Heart left ventricle (tissue), 16 donors: ENCODE measurements around the gene DLGAP1. TPM values are rescaled to one million over a fixed set of nuclear protein-coding genes. Genes with fewer than 3 reads are reported as not detected.

Source experiments
- ATAC-seq, 4 donors: fragments of 200-7000 bp; cut with Tn5 transposase; one replicate each; pipeline ENCODE4 v1.9.1; 2020 to 2022; ENCODE audit warnings: moderate library complexity in 4 of 4, mild to moderate bottlenecking in 3 of 4, moderate number of reproducible peaks in 1 of 4
- DNase-seq, 5 donors: peaks; one replicate each; pipeline ENCODE4 v3.0.0-alpha.2; 2020
- H3K27ac ChIP-seq, 12 donors: fragments of 200-600 bp; sonication (generic) in 4 of 12; one replicate each; pipeline versions ENCODE4 v1.5.0 to v1.8.0; 2016 to 2022; ENCODE audit warnings: mild to moderate bottlenecking in 2 of 12
- H3K27me3 ChIP-seq, 9 donors: fragments of 200-600 bp; sonication (generic) in 2 of 9; one replicate each; pipeline versions ENCODE4 v1.5.1 to v1.8.0; 2016 to 2022; ENCODE audit warnings: mild to moderate bottlenecking in 3 of 9
- H3K36me3 ChIP-seq, 9 donors: fragments of 200-600 bp; sonication (generic) in 2 of 9; one replicate each; pipeline versions ENCODE4 v1.5.0 to v1.8.0; 2018 to 2022; ENCODE audit warnings: mild to moderate bottlenecking in 2 of 9
- H3K4me1 ChIP-seq, 12 donors: fragments of 200-600 bp; sonication (generic) in 4 of 12; one replicate each; pipeline versions ENCODE4 v1.5.0 to v1.8.0; 2016 to 2022; ENCODE audit warnings: mild to moderate bottlenecking in 3 of 12
- H3K4me3 ChIP-seq, 12 donors: fragments of 200-600 bp; sonication (generic) in 4 of 12; one replicate each; pipeline versions ENCODE4 v1.5.0 to v1.8.0; 2017 to 2022; ENCODE audit warnings: mild to moderate bottlenecking in 9 of 12, moderate library complexity in 4 of 12
- H3K9me3 ChIP-seq, 12 donors: fragments of 200-600 bp; sonication (generic) in 4 of 12; one replicate each; pipeline versions ENCODE4 v1.5.0 to v1.8.0; 2016 to 2022; ENCODE audit warnings: mild to moderate bottlenecking in 1 of 12
- POLR2A ChIP-seq, 2 donors: fragments of 450-650 bp; IDR thresholded peaks; one replicate each; pipeline ENCODE4 v1.6.1; 2017; ENCODE audit warnings: antibody characterized with exemption in 2 of 2, mild to moderate bottlenecking in 2 of 2, moderate library complexity in 2 of 2
- WGBS, 4 donors: extraction: QIAGEN DNeasy Blood & Tissue Kit in 2 of 4; methylation state at CpG; one replicate each; pipeline versions ENCODE4 v1.1.5 to v1.1.7; 2013 to 2018; 5-methylcytosine and 5-hydroxymethylcytosine counted together
- intact Hi-C, 10 donors: fragments of 100-400 bp; cut with DNase I; formaldehyde crosslinking; loops; one replicate each; pipeline versions ENCODE4 v1.11.1 to v1.14.2; 2022
- polyA plus RNA-seq, 2 donors: library from polyadenylated mRNA; stranded (reverse); fragments of 200-250 nt; gene quantifications; one replicate each; pipeline ENCODE4 v1.2.3, GENCODE V29; 2013
- total RNA-seq, 9 donors: library from RNA; depleted of rRNA in 2 of 9; stranded (reverse); fragments of >200 nt in 2 of 9; fragmentation: NEBNext Ultra II Directional in 3 of 9; extraction: Animal tissue kit (Norgen Biotek cat#: 25700) in 3 of 9; gene quantifications; one replicate each; pipeline versions ENCODE4 v1.1.0 to v1.2.4, GENCODE V29; 2016 to 2023
- TF ChIP-seq, protein P1 (sequence below), 12 donors: fragments of 200-600 bp; sonication (generic) in 4 of 12; IDR thresholded peaks; one replicate each; pipeline versions ENCODE4 v1.5.0 to v1.8.0; 2018 to 2022; ENCODE audit warnings: antibody characterized with exemption in 12 of 12, mild to moderate bottlenecking in 5 of 12
- donor health status: ischemic (EF 13 %, LVEDD 7.1; RV severe dilation, severe dysfunction).
- donor health status: healthy with polysubstance abuse.
- donor health status: DM: no; HTN: yes; CAD: no.
- donor health status: DM: no; HTN: no; CAD: no.
- donor health status: ischemic (EF 25% LVEDD 6.9; RV normal size, moderate dysfunction).
- donor health status: ischemic (EF 25% LVEDD 5.7; RV mildly dilated, moderate dysfunction).
- donor health status: healthy.
- donor health status: DM: yes; HTN: yes; CAD: no.
- donor health status: ischemic (EF 35%, LVEDD 5.7; RV mildly dilated, moderate dysfunction).
- donor health status: nonischemic (EF 11% LVEDD 7.7; RV severe dilation, severe dysfunction).
- donor health status: DM: yes; HTN: yes; CAD: no.
- donor health status: PGD.
- donor health status: ischemic (EF 29% LVEDD 5.4; RV normal size, mild dysfunction).
- donor health status: nonischemic (EF 23%, LVEDD 6.1; RV moderate dilation, normal function).

Gene DLGAP1
- total and polyA plus RNA-seq, 11 donors = 0.10 to 5.5 (median 0.40) TPM; not detected in 1

DNA sequence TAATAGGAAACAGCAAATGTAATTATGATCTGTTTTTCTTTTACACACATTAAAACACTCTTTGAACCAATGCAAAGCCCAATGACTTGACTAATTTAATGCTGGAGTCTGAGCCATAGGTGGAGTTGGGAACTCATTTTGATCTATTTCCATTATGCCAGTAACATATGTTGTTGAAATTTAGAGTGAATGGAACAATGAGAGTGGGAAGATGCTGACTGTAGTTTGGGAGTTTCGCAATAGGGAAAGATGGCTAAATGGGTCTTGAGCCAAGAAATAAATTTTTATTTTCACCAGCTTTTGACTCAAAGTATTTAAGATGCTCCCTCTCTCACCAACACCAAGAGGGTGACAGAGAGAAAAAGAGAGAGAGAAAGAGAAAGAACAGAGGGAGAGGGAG is 246.7 kb downstream of the DLGAP1 start:
- no peak for DNase-seq
- no peak overlapping the region for H3K4me3 ChIP-seq
- no peaks in the 10 kb centered on the region for H3K9me3 ChIP-seq
- WGBS, 4 donors = 80 to 89% (median 87%) methylated on average over 1 of the region's 1 CpG
- H3K4me1 ChIP-seq = no peaks in the 10 kb centered on the region
- no peak for ATAC-seq
- no peaks in the 10 kb centered on the region for H3K27me3 ChIP-seq
- TF ChIP-seq, protein P1, sequence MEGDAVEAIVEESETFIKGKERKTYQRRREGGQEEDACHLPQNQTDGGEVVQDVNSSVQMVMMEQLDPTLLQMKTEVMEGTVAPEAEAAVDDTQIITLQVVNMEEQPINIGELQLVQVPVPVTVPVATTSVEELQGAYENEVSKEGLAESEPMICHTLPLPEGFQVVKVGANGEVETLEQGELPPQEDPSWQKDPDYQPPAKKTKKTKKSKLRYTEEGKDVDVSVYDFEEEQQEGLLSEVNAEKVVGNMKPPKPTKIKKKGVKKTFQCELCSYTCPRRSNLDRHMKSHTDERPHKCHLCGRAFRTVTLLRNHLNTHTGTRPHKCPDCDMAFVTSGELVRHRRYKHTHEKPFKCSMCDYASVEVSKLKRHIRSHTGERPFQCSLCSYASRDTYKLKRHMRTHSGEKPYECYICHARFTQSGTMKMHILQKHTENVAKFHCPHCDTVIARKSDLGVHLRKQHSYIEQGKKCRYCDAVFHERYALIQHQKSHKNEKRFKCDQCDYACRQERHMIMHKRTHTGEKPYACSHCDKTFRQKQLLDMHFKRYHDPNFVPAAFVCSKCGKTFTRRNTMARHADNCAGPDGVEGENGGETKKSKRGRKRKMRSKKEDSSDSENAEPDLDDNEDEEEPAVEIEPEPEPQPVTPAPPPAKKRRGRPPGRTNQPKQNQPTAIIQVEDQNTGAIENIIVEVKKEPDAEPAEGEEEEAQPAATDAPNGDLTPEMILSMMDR (IDR thresholded peaks at IDR 0.05) = no peak
- no peak for TF ChIP-seq POLR2A (IDR thresholded peaks at IDR 0.05)
- no peak overlapping the region for H3K27ac ChIP-seq
- intact Hi-C loops = no loop called here
- no peaks in the 10 kb centered on the region for H3K36me3 ChIP-seq

DNA sequence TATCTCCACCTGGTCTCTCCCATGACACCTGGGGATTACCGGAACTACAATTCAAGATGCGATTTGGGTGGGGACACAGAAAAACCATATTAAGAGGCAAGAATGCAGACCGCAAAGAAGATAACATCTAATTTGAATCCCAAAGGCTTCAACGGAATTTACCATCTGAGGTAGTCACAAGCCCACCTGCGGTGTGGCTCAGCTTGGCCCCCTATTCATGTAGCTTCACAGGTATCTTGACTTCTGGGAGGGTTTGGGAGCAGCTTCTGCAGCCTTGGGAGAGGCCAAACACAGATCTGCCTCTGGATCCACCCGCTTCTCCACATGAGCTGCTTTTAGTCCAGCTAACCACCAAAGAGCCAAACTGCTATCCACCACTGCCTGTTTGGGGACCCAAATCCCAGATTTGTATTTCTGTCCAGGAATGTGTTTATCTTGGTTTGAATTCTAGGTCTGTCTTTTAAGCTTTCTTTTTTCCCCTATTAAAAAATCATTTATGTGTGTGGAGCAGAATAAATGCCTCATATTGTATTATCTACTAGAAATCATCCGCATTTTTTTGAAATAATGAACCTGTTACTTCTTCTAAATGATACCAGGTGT is 247.6 kb downstream of the DLGAP1 start:
- no peak for ATAC-seq
- no peaks in the 10 kb centered on the region for H3K27me3 ChIP-seq
- no peak overlapping the region for H3K4me3 ChIP-seq
- no peaks in the 10 kb centered on the region for H3K36me3 ChIP-seq
- WGBS, 4 donors = 85 to 92% (median 86%) methylated on average over 7 of the region's 7 CpGs
- intact Hi-C loops = no loop called here
- H3K9me3 ChIP-seq = no peaks in the 10 kb centered on the region
- no peak for DNase-seq
- no peak overlapping the region for H3K27ac ChIP-seq
- H3K4me1 ChIP-seq = no peaks in the 10 kb centered on the region
- TF ChIP-seq, protein P1 (IDR thresholded peaks at IDR 0.05) = no peak
- no peak for TF ChIP-seq POLR2A (IDR thresholded peaks at IDR 0.05)

DNA sequence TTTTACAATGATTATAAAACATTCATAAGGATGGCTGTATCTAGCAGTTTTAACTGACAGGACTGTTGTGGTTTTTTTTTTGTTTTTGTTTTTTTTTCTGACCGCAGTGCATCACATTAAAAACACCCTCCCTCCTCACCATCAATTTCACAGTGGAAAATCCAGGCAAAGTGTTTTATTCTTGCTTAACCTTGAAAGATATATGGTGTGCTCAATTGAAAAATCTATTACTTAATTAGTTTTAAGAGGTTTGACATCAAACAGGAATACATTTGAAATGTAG is 250.7 kb downstream of the DLGAP1 start:
- H3K4me1 ChIP-seq = no peaks in the 10 kb centered on the region
- no peaks in the 10 kb centered on the region for H3K9me3 ChIP-seq
- intact Hi-C loops = no loop called here
- H3K36me3 ChIP-seq = no peaks in the 10 kb centered on the region
- no peak for ATAC-seq
- no peak overlapping the region for H3K4me3 ChIP-seq
- H3K27ac ChIP-seq = no peak overlapping the region
- DNase-seq = no peak
- TF ChIP-seq POLR2A (IDR thresholded peaks at IDR 0.05) = no peak
- TF ChIP-seq, protein P1 (IDR thresholded peaks at IDR 0.05) = no peak
- WGBS, 4 donors = 58 to 67% (median 63%) methylated on average over 1 of the region's 1 CpG
- no peaks in the 10 kb centered on the region for H3K27me3 ChIP-seq

DNA sequence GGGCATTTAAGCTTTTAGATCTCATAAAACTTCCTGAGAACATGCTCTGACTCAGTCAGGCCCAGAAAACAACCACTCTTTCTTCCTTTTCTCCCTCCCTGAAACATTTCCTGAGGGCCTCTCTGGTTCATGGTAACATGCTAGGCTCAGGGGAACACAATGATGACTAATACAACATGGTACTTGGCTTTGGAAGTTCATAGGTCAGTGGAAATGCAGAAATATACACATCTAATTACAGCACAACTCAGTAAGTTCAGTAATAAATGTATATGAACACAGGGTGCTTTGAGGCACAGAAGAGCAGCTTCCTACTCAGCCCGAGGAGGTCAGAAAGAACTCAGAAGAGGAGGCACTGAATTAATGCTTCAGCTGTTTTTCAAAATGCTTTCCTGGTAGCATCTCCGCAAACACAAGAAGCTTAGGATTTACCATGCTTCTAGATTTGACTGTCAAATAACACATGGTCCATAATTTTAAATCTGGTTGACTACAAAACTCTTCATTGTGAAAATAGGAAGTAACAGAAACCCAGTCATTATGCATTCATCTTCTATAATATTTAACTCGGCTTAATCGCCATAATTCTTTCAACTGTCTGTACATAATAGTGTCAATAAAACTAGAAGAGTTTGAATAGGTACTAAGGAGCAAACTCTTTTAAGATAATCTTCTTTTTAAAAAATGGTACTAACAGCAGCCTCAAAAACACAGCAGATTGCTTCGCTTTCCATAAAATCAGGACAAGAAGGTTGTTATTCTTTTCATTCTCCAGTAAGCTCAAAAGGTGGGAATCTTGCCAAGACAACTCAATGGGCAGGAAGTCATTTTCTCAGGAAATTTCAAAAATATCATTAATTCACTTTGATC is 251.3 kb downstream of the DLGAP1 start:
- TF ChIP-seq, protein P1 (IDR thresholded peaks at IDR 0.05) = no peak
- no peak for TF ChIP-seq POLR2A (IDR thresholded peaks at IDR 0.05)
- intact Hi-C loops = no loop called here
- H3K27ac ChIP-seq = no peak overlapping the region
- no peaks in the 10 kb centered on the region for H3K4me1 ChIP-seq
- H3K27me3 ChIP-seq = no peaks in the 10 kb centered on the region
- WGBS, 4 donors = 76 to 80% (median 79%) methylated on average over 5 of the region's 5 CpGs
- no peaks in the 10 kb centered on the region for H3K36me3 ChIP-seq
- no peak overlapping the region for H3K4me3 ChIP-seq
- no peaks in the 10 kb centered on the region for H3K9me3 ChIP-seq
- DNase-seq = no peak
- ATAC-seq = no peak
